DOHH2 (cell line): ENCODE measurements around the gene EEFSEC.

Experiments used
- H3F3A ChIP-seq: fragments of 200-600 bp; sonication (generic), shearing (Covaris generic); 2 replicates; pipeline ENCODE4 v1.6.0; 2016; ENCODE audit warnings: antibody characterized with exemption, mild to moderate bottlenecking; ENCODE audit not compliant: control insufficient read depth, insufficient read depth
- H3K27ac ChIP-seq: fragments of 200-600 bp; sonication (generic); 2 replicates; pipeline ENCODE4 v1.5.1; 2014; ENCODE audit warnings: low read depth, mild to moderate bottlenecking, low read length, moderate library complexity
- H3K27me3 ChIP-seq: fragments of 200-600 bp; sonication (generic); 2 replicates; pipeline ENCODE4 v1.6.1; 2014; ENCODE audit warnings: mild to moderate bottlenecking, low read length, mixed read lengths; ENCODE audit not compliant: control insufficient read depth
- H3K36me3 ChIP-seq: fragments of 200-600 bp; sonication (generic); 2 replicates; pipeline ENCODE4 v1.6.1; 2014; ENCODE audit warnings: mild to moderate bottlenecking, low read length, moderate library complexity, mixed read lengths; ENCODE audit not compliant: control insufficient read depth
- H3K4me1 ChIP-seq: fragments of 200-600 bp; sonication (generic); 2 replicates; pipeline ENCODE4 v1.6.1; 2014; ENCODE audit warnings: mild to moderate bottlenecking, low read length, mixed read lengths; ENCODE audit not compliant: control insufficient read depth
- H3K4me2 ChIP-seq: fragments of 200-600 bp; sonication (generic); 2 replicates; pipeline ENCODE4 v1.6.0; 2014; ENCODE audit warnings: mild to moderate bottlenecking, low read length, moderate library complexity
- H3K4me3 ChIP-seq: fragments of 200-600 bp; sonication (generic); 2 replicates; pipeline ENCODE4 v1.5.1; 2014; ENCODE audit warnings: mild to moderate bottlenecking, low read length, mixed read lengths
- H3K79me2 ChIP-seq: fragments of 200-600 bp; sonication (generic); 2 replicates; pipeline ENCODE4 v1.6.1; 2014; ENCODE audit warnings: mild to moderate bottlenecking, low read length, mixed read lengths; ENCODE audit not compliant: control insufficient read depth
- H3K9me2 ChIP-seq: fragments of 200-600 bp; sonication (generic); replicated peaks from 2 replicates; pipeline ENCODE4 v1.6.1; 2014; ENCODE audit warnings: mild to moderate bottlenecking, low read length, mixed read lengths; ENCODE audit not compliant: control insufficient read depth
- H3K9me3 ChIP-seq: fragments of 200-600 bp; sonication (generic); 2 replicates; pipeline ENCODE4 v1.6.1; 2014; ENCODE audit warnings: antibody characterized with exemption, low read length, mixed read lengths; ENCODE audit not compliant: control insufficient read depth, insufficient read depth
- H4K20me1 ChIP-seq: fragments of 200-600 bp; sonication (generic); 2 replicates; pipeline ENCODE4 v1.6.0; 2014; ENCODE audit warnings: low read depth, mild to moderate bottlenecking, antibody characterized with exemption, low read length, moderate library complexity; ENCODE audit not compliant: control insufficient read depth, insufficient read depth
- CTCF ChIP-seq: fragments of 200-600 bp; sonication (generic); IDR thresholded peaks from one replicate; pipeline ENCODE4 v1.5.1; 2014; ENCODE audit warnings: antibody characterized with exemption, mild to moderate bottlenecking, low read depth, low read length; ENCODE audit not compliant: poor library complexity, severe bottlenecking
- EZH2phosphoT487 ChIP-seq: fragments of 200-600 bp; sonication (generic); IDR thresholded peaks from 2 replicates; pipeline ENCODE4 v1.6.1; 2017; ENCODE audit warnings: borderline replicate concordance, mild to moderate bottlenecking, antibody characterized with exemption, low read length, moderate library complexity, mixed read lengths

The EEFSEC gene

GRCh38 chr3:128452678-128453275, 299.5 kb downstream of the EEFSEC start:
- TF ChIP-seq EZH2phosphoT487: no peak
- no peak for TF ChIP-seq CTCF
- Histone ChIP-seq H3K36me3 (no peaks in the 10 kb centered on the region), H3K27me3 (peaks cover 11% of the 10 kb centered on the region), H3K4me2 (no peak overlapping the region), H3K4me3 (no peak overlapping the region), H3K4me1 (peaks cover 12% of the 10 kb centered on the region), H3K9me3 (no peaks in the 10 kb centered on the region), H3F3A (no peaks in the 10 kb centered on the region), H3K79me2 (no peaks in the 10 kb centered on the region), H3K9me2 (no peaks in the 10 kb centered on the region), H4K20me1 (no peaks in the 10 kb centered on the region), H3K27ac (no peak overlapping the region)

- Histone ChIP-seq H3K4me2 (no peak overlapping the region), H3K4me1 (peaks cover 3% of the 10 kb centered on the region)
These were observed 300.4 kb downstream of the EEFSEC start for GRCh38 chr3:128453501-128454309.

GRCh38 chr3:128454310-128454618, 301.0 kb downstream of the EEFSEC start:
- H4K20me1 ChIP-seq: no peaks in the 10 kb centered on the region
- TF ChIP-seq EZH2phosphoT487: no peak
- TF ChIP-seq CTCF: no peak
- no peak overlapping the region for H3K27ac ChIP-seq
- H3K9me2 ChIP-seq: no peaks in the 10 kb centered on the region
- H3K27me3 ChIP-seq: peaks cover 11% of the 10 kb centered on the region
- H3K36me3 ChIP-seq: no peaks in the 10 kb centered on the region
- H3K4me3 ChIP-seq: no peak overlapping the region
- H3K9me3 ChIP-seq: no peaks in the 10 kb centered on the region
- H3K4me1 ChIP-seq: no peaks in the 10 kb centered on the region
- H3K79me2 ChIP-seq: no peaks in the 10 kb centered on the region
- no peaks in the 10 kb centered on the region for H3F3A ChIP-seq
- H3K4me2 ChIP-seq: no peak overlapping the region

More at GRCh38 chr3:128453501-128454309, 300.4 kb downstream of the EEFSEC start:
- H3K27ac ChIP-seq: no peak overlapping the region
- H3F3A ChIP-seq: no peaks in the 10 kb centered on the region
- no peaks in the 10 kb centered on the region for H3K79me2 ChIP-seq
- no peaks in the 10 kb centered on the region for H3K36me3 ChIP-seq
- H3K9me3 ChIP-seq: no peaks in the 10 kb centered on the region
- H3K9me2 ChIP-seq: no peaks in the 10 kb centered on the region
- TF ChIP-seq EZH2phosphoT487: no peak
- no peak for TF ChIP-seq CTCF
- no peak overlapping the region for H3K4me3 ChIP-seq
- no peaks in the 10 kb centered on the region for H4K20me1 ChIP-seq
- peaks cover 11% of the 10 kb centered on the region for H3K27me3 ChIP-seq
